GM13976 (cell line): ENCODE measurements around the gene DNAAF1.

Source experiments
- DNase-seq: peaks from one replicate; pipeline ENCODE4 v3.0.0; 2012; ENCODE audit warnings: low spot score
- CTCF ChIP-seq: IDR thresholded peaks from 2 replicates; pipeline ENCODE4 v1.5.1; 2012; ENCODE audit warnings: borderline replicate concordance, mild to moderate bottlenecking; ENCODE audit not compliant: insufficient read depth; ENCODE audit errors: extremely low read depth, missing control alignments, control extremely low read depth
- in situ Hi-C: fragments of 300-500 bp; cut with MboI; formaldehyde crosslinking; loops from one replicate; pipeline ENCODE4 v1.12.0; 2022; ENCODE audit warnings: low sequenced_read_pairs, mixed read lengths, inconsistent platforms; ENCODE audit not compliant: unreplicated experiment

Gene DNAAF1

DNA sequence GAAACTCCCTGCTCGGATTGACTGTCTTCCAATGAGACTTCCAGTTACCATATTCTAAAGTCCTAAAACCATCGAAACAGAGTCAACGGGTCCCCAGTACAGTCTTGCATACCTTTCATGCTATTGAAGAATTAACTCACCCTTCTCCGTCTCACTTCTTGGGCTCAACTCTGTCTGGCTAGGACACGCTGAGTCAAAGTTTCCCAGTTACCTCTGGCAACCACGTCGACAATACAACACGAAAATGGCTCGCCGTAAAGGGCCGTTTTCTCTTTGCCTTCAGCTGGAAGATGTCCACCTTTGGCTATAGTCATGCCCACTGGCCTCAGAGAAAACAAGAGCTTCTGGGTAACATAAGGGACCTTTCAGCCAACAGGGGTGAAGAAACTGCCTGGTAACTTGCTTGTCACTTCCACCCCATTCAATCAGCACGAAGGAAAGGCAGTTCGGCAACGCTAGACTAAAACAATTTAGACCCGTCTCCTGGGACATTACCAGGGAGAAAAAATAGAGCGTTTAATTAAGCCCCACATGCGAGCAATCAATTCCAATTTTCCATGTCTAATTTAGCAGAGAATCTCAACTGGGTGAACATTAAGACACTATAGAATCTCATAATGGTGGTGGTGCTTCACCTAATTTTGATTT lies 73.2 kb downstream of the DNAAF1 start:
- no peak for TF ChIP-seq CTCF
- in situ Hi-C loops: no loop called here
- DNase-seq: no peak

GRCh38 chr16:84218956-84219355 lies 73.8 kb downstream of the DNAAF1 start:
- in situ Hi-C loops: no loop called here
- no peak for DNase-seq
- TF ChIP-seq CTCF: no peak

DNA sequence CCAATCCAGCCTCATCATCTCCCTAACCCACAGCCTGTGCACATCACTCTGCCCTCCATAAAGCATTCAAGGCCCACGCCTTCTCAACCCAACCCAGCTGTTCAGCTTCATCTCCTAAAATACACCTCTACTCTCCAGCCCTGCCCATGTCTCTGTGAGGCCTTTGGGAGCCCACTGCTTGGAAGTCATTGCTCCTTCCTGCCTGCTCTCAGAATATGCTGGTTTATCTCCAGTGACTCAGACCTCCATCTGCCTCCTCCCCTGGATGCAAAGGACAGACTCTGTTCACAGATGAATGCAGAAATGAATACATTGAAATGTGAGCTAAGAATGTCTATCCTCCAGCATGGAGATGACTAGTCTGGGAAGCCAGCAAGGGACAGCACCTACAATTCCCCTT lies 75.7 kb downstream of the DNAAF1 start:
- no peak for DNase-seq
- TF ChIP-seq CTCF: no peak
- in situ Hi-C loops: no loop called here

GRCh38 chr16:84223456-84223855 lies 78.3 kb downstream of the DNAAF1 start:
- TF ChIP-seq CTCF: no peak
- no peak for DNase-seq
- in situ Hi-C loops: no loop called here

DNA sequence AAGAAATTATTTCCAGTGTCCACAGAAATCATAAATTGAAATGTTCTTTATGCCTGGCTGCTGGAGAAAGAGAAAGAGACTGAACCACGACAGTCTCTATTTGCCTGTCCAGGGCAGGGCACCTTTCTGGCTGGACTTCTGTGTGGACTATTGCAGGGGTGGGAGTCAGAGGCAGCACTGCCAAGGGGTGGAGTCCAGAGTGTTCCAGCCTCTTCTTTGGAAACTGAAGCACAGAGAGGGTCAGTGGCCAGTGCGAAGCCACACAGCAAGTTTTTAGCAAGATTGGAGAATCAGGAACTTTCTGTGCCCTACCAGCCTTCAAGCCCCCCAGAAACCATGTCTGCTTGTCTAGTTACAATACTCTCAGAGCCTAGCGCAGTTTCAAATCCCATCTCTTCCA lies 79.4 kb downstream of the DNAAF1 start:
- in situ Hi-C loops: no loop called here
- TF ChIP-seq CTCF: no peak
- DNase-seq: no peak

DNA sequence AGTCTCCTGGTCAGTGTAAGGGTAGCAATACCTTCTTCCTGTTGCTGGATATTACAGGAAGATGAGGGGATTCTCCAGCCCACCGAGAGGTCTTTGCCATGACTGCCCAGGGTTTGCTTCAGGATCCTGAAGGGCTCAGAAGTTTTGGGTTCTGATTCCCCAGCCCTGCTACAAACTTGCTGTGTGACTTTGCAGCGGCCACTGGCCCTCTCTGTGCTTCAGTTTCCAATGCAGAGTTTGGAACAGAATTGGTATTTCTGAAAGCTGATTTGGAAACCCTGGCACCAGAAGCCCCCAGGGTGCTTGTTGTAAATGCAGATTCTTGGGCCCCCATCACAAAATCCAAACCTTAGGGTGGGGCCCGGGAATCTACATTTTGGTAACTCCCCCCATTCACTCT lies 80.0 kb downstream of the DNAAF1 start:
- no peak for DNase-seq
- no peak for TF ChIP-seq CTCF
- in situ Hi-C loops: no loop called here
